22Rv1 (cell line): ENCODE results near the gene DVL1.

Source experiments
- H3K27ac ChIP-seq: fragments of 450-650 bp; 2 replicates; pipeline ENCODE4 v1.5.1; 2017
- CTCF ChIP-seq: fragments of 450-650 bp; IDR thresholded peaks from 2 replicates; pipeline ENCODE4 v1.5.1; 2017; ENCODE audit warnings: mild to moderate bottlenecking
- ZFX ChIP-seq: fragments of 450-650 bp; IDR thresholded peaks from 2 replicates; pipeline ENCODE4 v1.6.1; 2017; ENCODE audit warnings: antibody characterized with exemption, borderline replicate concordance

The DVL1 gene

GRCh38 chr1:1361982-1362423 lies 12.8 kb upstream of the DVL1 start:
- TF ChIP-seq CTCF (no peak), ZFX (no peak)
- no peak overlapping the region for H3K27ac ChIP-seq

- TF ChIP-seq CTCF (no peak), ZFX (no peak)
- no peak overlapping the region for H3K27ac ChIP-seq
Observed at GRCh38 chr1:1361233-1361981, 12.2 kb upstream of the DVL1 start.

- TF ChIP-seq CTCF (no peak), ZFX (no peak)
- no peak overlapping the region for H3K27ac ChIP-seq
Observed at GRCh38 chr1:1360506-1361169, 11.4 kb upstream of the DVL1 start.

GRCh38 chr1:1359664-1360468 lies 10.6 kb upstream of the DVL1 start:
- H3K27ac ChIP-seq, result no peak overlapping the region
- no peak for TF ChIP-seq ZFX
- TF ChIP-seq CTCF, result no peak

GRCh38 chr1:1359308-1359663 lies 10.1 kb upstream of the DVL1 start:
- TF ChIP-seq CTCF (no peak), ZFX (no peak)
- no peak overlapping the region for H3K27ac ChIP-seq

GRCh38 chr1:1358433-1359271 lies 9.4 kb upstream of the DVL1 start, which contains the start of gene MXRA8:
Gene MXRA8 (minus strand): TSS chr1:1358555. CDS start chr1:1358504, 51 bp downstream.
- H3K27ac ChIP-seq, result peak within 1 kb of the TSS; percentile 27; the same call in 1 of the 2 replicates
- no peak for TF ChIP-seq CTCF
- TF ChIP-seq ZFX, result no peak
